8988T (cell line): Measurements from ENCODE around the gene PTTG1IP.

Source experiments
- DNase-seq: peaks from one replicate; pipeline ENCODE4 v3.0.0; 2011

PTTG1IP gene

DNA sequence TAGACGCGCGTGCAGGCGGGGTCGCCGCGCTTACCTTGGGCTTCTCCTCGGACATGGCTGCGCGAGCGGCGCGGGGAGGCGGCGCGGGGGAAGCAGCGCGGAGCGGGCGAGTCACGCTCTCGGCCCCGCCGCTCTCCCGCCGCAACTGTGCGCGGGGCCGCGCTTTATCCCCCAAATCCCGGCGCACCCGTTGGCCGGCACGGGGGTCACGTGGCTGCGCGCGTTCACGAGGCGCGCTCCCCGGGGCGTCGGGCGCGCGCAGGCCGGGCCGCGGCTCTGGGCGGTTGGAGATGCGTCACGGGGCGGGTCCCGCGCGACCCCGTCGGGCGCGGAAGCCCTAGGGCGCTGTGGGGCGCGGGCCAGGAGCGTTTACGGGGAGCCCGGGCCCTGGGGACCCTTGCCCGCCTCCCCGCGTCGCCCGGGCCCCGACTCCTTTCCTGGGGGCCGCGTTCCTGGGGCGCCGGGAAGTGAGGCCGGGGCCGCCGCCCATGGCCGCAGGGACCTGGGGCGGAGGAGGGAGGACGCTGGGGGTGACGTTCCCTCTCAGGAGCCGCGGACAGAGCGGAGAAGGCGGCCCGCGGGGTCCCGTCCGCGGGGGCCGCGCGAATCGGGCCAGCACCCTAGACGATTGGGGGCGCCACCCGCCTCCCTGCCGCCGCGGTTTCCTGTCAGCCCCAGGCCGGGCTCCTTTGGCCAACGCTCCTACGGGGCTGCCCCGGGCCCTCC is 55.4 kb downstream of the PTTG1IP start, which contains the start of gene SUMO3:
Gene SUMO3, minus strand, starts transcription at position 149 of the 726 bp plus-strand sequence. Its CDS starts 94 bp downstream, at position 55.
- DNase-seq: peak; percentile 82

DNA sequence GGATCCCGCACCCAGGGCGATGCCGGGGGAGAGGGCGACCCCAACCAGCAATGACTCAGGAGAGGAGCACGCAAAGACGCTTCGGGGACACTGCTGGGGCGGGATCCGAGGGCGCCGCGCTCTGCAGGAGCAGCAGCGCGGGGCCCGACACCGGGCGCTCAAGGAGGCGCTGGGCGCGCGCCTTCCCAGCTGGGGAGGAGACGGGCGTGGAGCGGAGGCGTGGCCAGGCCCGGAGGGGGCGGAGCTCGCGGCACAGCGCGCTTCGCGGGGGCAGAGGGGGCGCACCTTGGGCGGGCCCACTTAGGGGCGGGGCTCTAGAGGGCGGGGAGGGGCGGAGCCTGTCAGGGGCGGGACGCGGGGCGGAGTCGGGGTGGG is 56.0 kb downstream of the PTTG1IP start:
- DNase-seq: peak; percentile 89

DNA sequence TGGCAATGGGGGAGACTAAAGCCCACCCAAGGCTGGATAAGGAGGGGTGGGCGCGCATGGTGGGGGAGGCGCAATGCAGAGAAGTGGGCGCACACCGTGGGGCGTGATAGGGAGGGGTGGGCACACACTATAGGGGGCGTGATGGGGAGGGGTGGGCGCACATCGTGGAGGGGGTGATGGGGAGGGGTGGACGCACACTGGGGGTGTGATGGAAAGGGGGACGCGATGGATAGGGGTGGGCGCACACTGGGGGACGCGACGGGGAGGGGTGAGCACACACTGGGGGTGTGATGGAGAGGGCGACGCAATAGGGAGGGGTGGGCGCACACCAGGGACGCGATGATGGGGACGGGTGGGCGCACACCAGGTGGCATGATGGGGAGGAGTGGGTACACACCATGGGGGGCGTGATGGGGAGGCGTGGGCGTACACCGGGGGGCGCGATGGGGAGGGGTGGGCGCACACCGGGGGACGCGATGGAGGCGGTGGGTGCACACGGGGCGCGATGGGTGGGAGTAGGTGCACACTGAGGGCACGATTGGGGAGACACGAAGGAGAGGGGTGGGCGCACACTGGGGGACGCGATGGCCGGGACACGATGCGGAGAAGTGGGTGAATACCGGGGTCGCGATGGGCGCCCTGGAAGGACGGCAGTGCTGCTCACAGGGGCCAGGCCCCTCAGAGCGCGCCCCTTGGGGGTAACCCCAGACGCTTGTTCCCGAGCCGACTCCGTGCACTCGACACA is 56.6 kb downstream of the PTTG1IP start:
- DNase-seq: no peak

DNA sequence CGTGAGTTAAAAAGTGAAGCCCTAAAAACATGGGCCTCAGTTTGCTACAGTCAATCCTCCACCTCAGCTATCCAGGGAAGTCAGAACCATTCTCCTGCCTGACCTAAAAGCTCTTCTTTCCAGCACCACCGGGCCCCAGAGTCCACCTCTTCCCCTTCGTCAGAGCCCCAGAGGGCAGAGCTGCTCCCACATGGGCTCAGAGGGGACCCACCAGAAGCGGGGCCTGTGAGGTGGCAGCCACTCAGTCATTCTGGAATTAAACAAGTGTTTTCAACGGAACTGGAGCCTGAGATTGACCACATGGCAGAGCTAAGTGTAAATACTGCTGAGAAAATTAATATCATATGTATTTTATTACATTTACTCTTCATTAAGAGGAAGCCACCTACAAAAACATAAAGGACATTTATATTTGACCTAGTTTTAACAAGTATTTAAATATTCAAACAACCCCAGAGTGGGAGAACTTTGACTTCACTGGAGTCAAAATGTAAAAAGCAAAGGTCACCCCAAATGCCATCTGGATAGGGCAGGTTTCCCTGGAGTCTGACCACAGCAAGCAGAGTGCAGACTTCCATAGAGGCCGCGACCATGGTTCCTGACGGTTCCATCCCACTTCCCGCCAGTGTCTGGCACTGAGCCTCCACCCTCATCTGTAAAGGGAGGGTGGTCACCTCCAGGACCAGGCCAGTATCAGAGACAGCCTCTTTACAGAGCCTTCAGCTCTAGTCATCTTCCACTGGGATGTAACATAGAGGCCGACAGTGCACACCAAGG is 57.5 kb downstream of the PTTG1IP start:
- no peak for DNase-seq

DNA sequence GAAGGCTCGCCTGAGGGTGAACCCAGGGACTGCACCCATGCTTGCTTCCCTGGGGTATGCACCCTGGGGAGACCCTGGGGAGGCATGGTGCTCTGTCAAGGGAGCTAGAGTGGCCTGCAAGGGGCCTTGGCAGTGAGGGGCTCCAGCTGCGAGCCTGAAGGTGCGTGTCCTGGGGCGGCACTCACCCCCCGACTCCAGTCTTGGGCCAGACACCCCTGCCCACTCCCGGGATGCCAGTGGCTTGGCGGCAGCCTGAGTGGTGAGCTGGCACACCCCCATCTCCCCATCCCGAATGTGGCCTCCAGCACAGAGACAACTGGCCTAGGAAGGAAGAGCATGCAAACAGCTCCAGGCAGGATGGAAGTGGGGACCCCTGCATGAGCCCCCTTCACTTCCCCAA is 58.3 kb downstream of the PTTG1IP start:
- no peak for DNase-seq

DNA sequence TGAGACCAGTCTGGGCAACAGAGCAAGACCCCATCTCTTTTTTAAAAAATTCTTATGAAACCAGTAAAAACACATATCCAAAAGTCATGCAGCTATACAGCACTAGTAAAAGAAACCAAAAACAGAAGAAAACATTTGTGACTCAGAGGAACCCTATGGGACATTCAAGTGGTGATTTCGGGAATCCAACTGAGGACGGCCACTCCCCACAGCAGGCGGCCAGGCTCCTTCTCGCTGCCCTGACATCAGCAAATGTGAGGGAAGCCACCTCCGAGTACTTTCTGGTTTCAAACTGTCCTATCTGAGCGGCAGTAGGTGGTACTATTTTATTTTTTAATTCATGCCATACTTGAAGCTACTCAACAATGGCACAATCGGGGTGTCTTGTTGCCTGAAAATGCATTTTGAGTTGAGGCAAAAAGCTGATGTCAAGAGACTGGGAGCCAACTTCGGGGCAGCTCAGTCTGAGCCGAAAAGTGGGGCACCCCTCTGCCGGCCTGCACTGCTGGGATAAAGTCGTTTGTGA is 58.9 kb downstream of the PTTG1IP start:
- no peak for DNase-seq

DNA sequence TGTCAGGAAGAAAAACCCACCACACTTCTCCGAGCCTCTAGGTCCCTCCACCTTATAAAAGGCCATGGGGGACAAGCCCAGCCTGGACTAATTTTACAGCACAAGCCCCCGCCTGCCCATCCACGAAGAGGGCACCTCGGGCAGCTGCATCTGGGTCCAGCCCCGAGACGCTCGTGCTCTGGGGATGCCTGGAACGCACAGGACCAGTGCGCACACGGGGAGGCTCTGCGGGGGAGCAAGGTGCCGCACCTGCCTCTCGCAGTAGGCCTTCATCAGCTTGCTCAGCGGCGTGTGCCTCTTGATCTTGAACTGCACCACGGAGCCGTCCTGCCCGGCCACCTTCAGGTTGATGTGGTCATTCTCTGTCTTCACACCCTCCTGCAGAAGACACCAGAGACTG is 59.8 kb downstream of the PTTG1IP start:
- no peak for DNase-seq

DNA sequence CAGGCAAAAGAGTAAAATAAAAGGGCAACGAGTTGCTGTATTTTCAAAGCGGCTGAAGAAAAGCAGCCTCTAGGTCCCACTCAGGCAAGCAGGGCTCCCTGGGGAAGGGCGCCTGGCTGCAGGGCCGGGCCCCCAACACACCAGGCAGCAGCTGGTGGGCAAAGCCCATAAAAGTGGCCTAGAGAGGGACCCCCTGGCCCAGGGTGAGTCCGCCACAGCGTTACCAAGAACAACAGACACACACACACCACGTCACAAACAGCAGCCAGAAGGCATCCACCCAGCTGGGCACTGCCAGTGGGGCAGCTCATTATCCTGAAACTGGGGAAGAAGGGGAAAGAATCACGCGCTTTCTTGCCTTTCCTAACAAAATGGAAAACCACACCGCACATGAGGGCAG is 60.3 kb downstream of the PTTG1IP start:
- DNase-seq: no peak

DNA sequence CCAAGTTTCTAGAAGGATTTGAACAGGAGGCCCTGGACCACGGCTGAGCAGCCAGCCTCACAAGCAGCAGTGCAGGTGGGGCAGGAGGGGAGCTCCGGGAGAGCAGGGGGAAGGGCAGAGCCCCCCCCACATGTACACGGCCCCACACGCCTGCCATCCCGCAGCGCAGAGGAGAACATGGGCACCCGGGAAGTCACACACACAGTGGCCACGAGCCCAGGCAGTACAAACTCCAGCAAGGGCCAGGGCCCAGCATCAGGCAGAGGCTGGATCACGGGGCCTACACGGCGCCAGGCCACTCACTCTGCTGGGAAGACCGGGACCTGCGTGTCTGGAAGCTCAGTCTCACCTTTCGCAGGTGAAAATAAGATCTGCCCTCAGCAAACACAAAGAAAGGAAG is 60.9 kb downstream of the PTTG1IP start:
- no peak for DNase-seq

DNA sequence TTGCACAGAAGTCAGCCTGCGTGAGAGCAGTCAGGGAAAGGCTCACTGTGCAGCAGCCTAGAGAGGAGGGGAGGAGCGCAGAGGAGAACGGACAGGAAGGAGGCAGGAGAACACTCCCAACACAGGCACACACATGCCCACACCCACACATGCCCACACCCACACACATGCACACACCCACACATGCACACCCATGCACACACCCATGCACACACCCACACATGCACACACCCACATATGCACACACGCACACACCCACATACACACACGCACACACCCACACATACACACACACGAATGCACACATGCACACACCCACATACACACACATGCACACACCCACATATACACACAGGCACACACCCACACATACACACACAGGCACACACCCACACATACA is 62.7 kb downstream of the PTTG1IP start:
- no peak for DNase-seq

DNA sequence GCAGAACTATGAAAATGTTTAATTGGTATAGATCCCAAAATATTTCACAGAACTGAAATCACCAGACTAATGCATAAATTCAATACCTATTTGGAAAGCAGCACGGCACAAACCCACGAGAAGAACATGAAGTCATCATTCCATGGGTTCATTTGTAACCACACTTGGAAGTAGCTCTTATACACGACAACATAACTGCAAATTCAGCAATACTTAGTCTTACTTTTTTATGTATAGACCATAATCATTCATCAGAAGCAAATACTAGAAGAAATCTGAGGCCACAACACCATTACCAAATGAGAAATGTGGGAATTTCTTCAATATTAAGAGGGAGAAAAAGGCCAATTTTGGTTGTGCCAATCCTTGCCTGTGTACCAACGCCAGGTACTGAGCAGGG is 67.6 kb downstream of the PTTG1IP start:
- DNase-seq: no peak

DNA sequence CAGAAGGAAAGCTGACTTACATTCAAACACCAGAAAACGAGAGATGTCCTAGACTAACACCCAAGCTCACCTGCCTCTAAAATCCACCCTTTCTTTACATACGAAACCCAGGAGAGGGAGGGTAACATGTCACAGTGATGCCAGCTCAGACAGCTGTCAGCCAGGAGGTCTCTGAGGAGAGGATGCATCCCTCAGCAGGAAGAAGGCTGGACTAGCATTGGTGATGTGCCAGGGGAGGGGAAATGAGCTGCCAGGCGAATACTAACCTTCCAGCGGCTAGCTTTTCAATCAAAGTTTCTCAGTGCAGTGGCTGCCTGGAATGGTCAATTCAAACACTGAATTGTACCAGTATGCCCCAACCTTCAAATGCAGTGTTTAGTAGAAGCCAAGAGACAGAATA is 68.3 kb downstream of the PTTG1IP start:
- no peak for DNase-seq

DNA sequence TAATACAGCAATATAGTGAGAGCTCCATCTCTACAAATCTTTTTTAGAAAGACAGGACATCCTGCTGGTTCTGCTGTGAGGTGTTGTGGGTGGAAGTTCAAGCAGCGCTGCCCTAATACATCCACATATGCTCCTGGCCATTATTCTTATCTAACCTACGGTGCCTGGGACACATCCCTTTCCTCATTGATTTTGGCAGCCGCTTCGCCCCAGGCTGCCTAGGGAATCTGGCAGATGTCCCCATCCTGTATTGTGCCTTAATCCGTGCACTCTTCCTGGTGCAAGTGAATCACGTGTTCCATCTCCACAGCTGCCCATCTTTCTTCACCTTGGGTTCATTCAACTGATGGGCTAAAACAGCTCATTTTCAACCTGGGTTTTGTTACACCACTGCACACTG is 68.7 kb downstream of the PTTG1IP start:
- no peak for DNase-seq

DNA sequence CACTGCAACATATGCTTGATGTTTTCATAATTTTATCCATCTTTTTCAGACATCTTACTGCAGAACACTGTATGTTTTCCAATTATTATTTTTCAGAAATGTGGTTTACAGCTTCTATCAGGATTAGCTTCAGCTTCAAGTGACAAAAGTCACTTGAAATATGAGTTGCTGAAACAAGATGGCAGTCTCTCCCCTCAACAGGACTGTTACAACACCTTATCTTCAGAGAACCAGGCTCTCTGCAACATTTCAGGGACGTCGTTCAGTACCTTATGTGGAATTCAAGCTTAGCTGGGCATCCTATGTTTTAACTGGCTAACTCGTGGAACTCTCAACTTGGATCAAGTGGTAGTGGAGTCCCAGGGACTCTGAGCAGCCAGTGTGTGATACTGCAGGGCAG is 69.8 kb downstream of the PTTG1IP start:
- no peak for DNase-seq

DNA sequence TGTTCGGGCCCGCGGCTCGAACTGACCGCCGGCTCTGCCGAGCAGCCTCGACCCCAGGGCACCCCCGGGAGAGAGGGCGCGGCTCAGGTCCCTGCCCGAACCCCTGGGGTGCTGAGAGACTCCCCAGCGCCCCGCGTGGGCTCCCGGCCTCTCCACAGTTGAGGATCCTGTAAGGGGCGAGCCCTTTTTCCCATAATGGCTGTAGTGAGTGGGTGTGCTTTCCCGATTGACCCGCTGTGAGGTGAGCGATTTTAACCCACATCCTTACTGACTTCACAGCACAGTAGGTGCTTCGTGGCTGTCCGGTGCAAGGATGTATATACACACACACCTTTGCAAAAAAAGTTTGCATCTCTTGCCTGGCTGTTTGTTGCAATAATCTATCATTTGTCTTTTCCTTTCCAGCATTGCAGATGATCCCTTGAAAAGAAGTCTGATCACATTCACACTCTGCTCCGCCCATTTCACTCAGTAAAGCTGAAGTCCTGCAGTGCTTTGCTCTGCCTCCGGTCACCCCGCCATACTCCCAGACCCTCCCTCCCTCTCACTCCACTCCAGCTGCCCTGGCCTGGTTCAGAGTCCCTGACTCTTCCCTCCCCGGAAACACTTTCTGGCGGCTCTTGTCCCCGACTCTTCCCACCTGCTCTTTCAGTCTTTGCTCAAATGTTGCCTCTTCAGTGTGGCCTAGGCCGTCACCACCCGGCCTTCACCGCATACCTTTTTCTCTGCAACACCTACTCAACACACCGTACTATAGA is 70.9 kb downstream of the PTTG1IP start:
- DNase-seq: no peak

DNA sequence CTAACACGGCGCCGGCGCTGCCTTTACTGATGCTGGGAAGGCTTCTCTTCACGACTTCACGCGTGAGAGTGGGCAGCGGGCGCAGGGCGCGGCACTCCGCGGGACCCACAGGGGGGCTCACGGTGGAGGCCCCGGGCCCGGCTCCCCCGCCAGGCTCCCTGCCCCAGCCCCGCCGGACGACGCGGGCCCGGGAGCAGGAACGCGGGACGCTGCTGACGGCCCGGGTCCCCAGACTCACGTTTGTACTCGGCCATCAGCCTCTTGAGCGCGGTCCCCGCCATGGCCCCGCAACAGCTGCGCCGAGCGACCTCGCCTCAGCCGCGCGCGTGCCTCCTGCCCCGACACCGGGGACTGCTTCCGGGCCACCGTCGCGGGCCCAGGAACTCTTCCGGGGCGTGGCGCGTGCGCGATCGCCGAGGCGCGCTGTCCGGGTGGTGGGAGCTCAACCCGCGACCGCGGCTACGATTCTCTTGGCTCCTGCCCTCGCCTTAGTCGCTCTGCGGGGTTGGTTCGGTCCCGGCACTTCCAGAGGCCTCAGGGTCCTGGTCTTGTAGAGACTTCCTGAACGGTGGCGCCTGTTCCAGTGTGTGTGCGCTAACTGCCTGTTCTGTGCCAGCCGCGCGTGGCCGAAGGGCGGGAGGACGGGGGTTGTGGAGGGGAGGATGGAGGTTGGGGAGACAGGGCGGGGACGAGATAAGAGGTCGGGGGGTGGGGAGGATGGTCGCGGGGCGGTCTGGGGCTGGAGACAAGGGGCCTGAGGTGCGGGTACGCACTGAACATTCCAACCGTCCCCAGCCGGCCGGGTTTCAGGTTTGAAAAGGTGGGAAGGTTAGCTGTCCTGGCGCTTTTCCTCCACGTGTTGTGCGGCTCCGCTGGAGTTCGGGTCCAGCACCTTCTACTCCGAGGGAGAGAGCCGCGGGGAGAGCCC is 71.8 kb downstream of the PTTG1IP start, which contains the start of gene UBE2G2:
Gene UBE2G2, minus strand, starts transcription at position 353 of the 928 bp plus-strand sequence. Its CDS starts 72 bp downstream, at position 281.
- peak; percentile 71 for DNase-seq

DNA sequence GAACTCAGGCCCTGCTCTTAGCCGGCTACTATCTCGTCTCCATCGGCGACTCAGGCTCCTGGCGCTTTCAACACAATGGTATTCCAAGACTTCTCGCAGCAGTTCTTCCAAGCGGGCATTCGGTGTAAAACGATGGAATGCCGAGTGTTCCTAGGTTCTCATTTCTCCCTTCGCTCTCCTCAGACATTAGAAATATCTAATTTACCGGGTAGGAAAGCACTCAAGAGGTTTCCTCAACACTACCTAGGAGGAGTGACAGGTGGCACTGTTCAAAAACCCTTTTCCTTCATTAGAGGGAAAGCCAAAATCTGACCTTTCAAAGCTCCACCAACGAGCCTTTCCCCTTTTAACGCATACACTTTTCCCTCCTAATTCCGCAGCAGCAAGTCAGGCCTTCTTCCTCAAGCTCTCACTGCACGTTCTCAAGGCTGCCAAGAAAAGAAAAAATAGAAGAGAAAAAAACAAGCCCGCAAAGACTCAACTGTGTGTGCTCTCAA is 72.5 kb downstream of the PTTG1IP start:
- no peak for DNase-seq

DNA sequence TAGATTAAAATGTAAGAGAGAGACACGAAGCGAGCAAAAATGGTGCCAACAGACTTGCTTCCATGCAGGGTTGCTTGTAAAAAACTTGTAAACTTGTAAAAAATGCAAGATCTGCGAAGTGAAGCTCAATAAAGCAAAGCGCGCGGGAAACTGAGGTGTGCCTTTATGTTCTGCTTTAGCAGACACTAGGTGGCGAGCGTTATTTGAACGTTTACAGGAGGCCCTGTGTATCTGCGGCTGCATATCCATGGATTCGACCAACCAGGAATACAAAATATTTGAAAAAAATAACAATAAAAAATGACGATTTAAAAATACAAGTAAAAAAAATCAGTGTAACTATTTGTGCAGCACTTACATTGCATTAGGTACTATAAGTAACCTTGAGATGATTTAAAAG is 73.4 kb downstream of the PTTG1IP start:
- no peak for DNase-seq

DNA sequence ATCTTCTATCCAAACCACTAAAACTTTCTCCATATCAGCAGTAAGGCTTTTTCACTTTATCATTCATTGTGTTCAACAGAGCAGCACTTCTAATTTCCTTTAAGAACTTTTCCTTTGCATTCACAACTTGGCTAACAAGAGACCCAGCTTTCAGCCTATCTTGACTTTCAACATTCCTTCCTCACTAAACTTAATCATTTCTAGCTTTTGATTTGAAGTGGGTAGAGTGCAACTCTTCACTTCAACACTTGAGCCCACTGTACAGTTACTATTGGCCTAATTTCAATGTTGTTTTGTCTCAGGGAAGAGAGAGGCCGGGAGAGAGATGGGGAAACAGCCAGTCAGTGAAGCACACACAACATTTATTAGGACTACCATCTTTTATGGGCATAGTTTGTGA is 73.8 kb downstream of the PTTG1IP start:
- no peak for DNase-seq
